GM18498 (cell line): ENCODE measurements around the gene SPRY1.
A peak's percentile ranks its signal among the peaks of the same experiment; 100 is the strongest.

Experiments used
- ATAC-seq: cut with Tn5 transposase; IDR thresholded peaks from one replicate; pipeline ENCODE4 v1.9.1; 2021; ENCODE audit warnings: mild to moderate bottlenecking, moderate library complexity; ENCODE audit not compliant: unreplicated experiment

The SPRY1 gene

DNA sequence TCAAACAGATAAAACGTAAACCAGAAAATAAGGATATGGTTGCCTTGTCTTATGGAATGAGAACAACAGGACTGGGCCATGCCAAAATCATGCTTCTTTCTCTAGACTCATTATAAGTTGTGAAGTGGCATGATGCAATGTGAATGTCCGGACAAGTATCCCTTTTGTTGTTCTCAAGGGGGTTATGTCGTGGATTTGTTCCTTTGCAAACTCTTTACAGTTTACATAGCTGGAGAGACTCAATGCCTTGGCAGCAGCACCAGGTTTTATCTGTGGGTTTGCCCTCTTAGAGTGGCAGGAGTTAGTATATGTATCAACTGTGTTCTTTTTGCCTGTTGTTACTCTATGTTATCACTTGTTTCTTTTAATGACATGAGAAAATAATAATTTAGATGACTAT lies 41.4 kb downstream of the SPRY1 start:
- ATAC-seq, result no peak

DNA sequence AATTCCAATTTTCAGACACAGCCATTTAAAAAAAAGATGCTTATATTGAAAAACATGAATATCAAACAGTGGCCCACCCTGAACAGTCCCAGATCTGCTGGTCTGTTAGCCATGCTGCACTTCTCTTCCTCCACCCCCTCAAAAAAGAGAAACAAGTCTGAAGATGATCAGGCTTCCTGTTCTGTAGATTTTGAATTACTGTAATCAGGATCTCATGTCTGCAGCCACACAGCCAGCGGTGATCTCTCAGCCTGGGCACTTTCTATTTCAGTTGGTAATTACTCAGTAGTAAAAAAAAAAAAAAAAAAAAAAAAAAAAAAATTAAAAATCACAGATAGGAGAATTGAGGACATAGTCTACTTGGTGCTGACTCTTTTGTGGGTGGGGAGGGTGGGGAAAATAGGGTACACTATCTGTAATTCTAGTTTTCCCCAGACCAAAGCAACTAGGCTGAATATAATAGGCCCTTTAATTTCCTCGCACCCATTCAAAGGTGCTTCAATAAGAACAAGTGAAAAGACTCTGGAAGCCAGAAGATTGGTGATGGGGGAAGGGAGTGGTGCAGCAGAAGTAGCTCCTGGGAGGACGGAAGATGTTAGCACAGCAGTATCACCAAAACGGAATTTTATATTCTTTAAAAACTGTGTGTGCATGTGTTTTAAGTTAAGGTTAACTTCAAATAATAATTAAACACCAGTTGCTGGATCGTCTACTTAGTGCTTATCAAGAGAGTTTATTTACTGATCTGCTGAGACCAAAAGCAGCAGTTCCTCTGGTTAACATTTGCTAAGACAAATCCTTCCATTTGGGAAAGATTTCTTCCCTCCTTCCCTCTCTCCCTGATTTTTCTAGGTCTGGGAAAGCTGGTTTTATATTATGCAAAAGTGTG lies 47.0 kb downstream of the SPRY1 start:
- ATAC-seq, result peak; percentile 83

DNA sequence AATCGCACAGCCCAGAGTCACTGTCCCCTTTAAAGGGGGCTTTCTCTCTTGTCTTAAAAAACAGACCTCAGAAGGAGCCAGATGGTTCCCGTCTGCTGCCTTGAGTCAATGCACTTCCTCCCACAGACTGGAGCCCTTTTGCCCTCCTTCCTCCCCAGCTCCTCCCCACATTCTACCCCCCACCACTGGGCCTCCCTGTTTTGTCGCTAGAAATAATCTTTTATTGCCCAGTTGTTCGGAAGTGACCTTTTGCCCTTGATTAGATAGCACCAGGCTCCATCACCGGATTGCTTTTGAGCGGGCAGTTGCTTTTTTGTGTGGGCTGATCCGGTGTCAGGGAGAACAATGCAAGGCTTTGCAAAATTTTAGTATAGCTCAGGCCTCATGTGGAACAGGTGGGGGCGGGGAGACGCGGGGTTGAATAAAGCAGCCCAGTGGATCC lies 47.7 kb downstream of the SPRY1 start:
- peak; percentile 79 for ATAC-seq

DNA sequence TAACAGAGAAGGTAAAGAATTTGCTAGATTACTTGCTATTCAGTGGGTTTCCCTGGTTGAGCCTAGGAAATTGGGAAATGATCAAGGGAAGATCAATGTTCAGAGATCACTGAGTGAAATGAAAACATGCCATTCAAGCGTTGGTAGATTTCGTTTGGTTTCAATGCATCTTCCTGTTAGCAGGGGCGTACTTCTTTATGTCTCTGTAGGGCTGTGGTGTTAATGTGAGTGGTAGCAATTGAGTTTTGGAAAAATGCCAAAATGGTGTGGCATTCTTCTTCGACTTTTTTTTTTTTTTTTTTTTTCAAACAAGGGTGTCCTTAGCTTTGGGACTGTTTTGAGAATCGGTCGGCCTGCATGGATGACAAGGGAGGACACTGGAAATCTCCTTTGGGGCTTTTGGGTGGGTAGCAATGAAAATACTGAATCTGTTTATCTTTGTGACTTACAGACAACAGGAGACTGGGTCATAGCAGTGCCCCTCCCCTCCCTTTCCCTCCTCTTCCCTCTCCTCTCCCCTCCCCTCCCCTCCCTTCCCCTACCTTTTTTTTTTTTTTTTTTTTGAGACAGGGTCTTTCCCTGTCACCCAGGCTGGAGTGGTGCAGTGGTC lies 50.4 kb downstream of the SPRY1 start:
- ATAC-seq, result no peak

DNA sequence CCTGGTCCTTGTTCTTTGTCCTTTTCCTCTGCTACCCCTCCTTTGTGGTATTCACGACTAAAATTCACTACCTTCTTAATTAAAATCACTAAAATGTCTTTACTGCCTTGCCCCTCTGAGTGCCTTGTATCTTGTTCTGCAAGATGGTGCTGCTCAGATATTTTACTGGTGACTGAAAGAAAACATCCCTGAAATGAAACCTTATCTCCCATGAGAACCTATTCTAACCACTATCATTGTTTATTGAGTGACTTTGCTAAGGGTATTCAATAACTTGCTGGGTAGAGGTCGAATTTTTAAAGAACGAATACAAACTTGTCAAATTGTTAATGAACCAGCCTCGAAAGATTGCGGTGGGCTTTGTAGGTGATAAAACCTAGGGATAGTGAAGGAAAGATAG lies 52.8 kb downstream of the SPRY1 start:
- peak; percentile 20 for ATAC-seq

DNA sequence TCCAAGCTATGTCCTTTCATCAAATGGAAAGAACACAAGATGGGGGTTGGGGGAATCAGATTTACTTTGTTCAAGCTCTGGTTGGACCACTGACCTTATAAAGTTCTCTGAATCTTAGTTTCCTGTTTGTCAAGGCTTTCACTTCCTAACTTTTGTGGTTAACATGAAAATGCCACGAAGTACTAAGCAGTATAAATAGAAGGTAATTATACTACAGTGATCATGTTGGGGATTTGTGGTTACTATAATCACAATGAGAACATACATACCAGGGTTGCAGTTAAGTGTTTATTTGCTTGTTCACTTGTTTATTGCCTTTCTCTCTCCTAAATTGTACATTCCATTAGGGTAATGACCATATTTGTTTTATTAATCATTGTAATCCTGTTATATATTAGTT lies 53.2 kb downstream of the SPRY1 start:
- peak; percentile 86 for ATAC-seq

DNA sequence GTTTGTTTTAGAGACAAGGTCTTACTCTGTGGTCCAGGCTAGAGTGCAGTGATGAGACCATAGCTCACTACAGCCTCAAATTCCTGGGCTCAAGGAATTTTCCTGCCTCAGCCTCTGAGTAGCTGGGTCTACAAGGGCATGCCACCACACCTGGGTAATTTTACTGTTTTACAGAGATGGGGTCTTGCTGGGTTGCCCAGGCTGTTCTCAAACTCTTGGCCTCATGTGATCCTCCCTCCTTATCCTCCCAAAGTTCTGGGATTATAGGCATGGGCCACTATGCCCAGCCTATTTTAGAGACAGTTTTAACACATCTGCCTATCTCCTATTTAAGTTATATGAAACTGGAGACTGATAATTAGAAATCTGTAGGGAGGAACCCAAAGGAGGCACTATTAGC lies 53.8 kb downstream of the SPRY1 start:
- no peak for ATAC-seq

DNA sequence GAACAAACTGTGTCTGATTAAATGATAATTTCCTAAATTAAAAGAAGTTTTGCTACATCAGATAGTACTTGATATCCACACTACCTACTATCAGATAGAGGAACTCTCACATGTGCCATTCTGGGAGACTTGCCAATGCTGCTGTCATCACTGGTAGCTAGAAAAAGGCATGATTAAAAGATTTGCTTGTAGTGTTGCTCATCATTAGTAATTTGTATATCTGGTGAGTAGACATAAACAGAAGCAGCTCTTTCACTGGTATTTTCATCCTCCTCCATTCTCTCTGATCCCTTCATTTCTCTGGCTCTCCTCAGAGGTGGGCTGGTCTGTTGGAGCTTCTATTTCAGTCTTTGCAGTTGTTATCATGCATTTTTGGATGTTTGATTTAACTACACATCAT lies 56.0 kb downstream of the SPRY1 start:
- ATAC-seq, result no peak

DNA sequence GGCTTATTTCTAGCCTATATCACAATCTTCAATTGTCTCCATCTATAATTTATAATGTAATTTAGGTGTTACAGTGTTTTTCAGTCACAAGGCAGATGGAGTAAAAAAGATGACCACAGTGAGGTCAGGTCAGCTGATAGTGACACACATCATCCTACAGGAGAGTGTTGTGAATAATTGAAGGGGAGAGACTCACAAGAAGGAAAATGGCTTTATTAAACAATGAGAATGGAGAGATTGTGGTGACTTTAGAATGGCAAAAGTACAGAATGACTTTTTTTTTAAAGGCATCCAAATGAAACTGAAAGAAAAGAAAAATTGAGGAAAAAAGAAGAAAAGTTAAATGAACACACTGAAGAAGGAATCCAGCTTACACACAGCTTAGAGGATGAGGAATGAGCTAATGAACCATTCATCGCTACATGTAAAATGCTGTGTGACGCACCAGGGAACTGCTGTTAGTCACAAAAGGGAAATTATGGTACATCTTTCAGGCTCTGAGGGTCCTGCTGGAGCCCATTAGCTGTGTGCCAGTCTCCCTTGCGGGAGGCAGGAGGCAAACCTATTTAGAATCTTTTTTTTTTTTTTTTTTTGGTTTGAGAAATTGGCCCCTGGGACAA lies 56.6 kb downstream of the SPRY1 start:
- ATAC-seq, result no peak
